HG03103 (cell line): ENCODE data around the gene MOXD1.

Experiments used
- ATAC-seq: cut with Tn5 transposase; IDR thresholded peaks from one replicate; pipeline ENCODE4 v1.9.1; 2021; ENCODE audit warnings: low read depth; ENCODE audit not compliant: unreplicated experiment

MOXD1 gene

DNA sequence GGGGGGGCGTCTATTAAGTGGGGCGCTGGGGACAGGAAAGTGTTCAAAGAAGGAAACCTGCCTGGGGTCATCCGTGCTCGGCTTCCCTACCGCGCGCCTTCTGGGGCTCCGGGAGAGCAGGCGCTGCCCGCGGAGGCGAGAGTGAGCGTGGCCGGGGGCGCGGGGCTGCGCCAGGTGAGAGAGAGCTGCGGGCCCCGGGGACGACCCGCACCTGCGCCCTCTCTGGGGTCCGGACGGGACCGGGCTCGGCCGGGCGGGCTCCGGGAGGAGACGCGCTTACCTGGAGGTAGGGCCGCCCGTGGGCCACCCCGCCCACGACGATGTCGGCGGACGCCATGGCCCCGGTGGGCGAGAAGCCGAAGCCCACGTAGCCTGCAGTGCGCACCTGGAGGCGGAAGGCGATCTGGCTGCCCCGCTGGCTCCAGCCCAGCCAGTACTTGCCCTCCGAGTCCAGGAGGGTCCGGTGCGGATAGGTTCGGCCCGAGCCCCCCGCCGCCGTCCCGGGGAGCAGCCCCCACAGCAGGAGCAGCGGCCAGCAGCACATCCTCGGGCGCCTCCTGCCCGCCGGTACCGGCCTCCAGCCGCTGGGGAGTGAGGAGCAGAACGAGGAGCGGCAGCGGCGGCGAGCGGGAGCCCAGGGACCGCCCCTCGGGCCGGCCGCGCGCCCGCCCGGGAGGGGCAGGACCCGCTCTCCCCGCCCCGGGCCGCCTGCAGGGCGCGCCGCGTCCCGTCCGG, at the start of gene MOXD1:
Gene MOXD1 (minus strand): TSS at position 593 of the 735 bp plus-strand sequence. CDS start 49 bp downstream, at position 544.
- ATAC-seq = peak; percentile 30

DNA sequence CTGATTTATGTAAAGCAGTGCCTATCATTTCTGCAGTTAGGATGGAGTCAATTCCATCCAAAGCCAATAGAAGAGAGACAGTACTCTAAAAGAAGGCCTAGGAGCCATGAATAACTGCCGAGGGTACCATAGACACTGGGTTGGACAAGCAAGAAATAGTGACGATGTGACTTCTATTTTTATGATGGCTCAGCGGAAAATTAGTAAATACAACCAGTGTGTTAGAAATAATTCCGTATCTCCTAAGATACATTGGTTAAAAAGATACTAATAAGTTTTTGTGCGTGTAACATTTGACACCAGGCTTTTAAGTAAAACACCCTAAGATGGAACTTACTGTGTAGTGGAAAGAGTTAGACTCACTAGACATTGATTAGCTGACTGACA, 45.6 kb upstream of the MOXD1 start:
- ATAC-seq = no peak

DNA sequence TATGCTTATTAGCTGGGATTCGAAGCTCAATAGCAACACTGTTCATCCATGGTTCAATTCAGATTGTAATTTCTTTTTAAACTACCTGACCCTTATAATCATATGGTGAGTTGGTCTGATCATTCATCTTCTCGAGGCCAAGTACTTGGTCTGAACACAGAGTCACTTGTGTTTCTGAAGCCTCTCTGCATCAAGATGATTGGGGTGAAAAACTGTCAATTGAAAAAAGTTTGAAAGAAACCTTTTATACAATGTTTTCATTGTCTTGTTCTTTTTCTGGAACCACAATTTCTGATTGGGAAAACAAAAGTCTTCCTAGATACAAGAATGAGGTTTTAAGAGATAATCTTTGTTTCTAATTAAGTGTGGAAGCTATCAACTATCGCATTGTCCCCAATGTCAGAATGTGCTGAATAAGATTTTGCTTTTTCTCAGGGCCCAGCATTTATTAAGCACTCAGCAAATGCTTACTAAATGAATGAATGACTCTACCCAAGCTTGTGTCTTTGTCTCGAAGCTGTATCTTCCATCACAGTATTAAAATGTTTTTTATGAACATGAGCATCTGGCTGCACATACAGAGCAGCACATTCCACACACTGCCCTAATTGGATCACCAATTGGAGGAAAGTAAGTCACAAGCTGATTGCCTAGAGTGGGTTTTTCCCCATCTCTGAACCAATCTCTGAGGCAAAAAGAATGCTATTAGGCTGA, 45.0 kb upstream of the MOXD1 start:
- ATAC-seq = no peak

DNA sequence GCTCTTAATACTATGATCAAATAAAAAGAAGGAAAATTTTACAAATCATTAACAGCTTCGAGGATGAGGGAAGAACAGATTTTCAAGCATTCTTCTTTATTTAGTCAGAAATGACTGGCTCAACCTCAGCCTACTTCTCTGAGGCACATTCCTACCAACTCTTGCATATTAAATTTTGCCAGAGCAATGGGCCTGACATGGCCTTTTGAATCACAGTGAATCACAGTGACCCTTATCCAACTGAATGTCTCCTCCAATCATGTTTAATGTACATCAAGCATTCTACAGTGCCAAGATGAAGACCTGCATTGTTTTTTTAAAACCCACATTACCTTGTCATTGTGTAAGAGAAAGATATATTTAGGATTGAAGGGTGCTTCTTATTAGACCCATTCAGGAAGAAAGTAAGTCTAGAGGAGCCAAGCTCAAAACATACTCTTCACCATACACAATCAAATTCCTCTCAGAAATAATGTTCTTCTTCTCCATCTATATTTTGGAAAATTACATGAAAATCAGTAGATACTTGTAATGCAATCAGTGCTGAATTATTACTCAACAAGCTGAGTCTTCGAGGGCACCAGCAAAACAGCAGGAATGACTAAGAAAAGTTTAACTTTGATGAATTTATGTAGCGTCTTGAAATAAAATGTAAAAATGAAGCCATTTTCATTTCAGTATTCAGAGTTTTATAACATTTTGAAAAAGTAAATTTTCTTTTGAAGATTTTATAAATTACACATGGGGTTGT, 44.1 kb upstream of the MOXD1 start:
- ATAC-seq = no peak

DNA sequence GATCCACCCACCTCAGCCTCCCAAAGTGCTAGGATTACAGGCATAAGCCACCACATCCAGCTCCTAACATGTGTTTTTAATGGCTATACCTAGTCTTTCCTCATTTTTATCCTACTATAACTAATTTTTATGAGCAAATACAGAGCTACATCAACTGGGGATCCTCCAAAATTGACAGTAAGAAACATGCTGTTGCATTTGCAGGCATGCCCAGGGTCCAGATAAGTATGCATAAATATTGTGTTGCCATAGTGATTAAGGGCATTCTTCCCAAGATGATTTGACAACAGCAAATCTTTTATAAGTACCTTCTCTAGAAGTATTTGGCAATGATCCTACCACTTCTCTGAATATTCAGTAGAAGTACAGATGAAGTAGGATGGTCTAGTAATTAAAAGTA, 41.9 kb upstream of the MOXD1 start:
- no peak for ATAC-seq

DNA sequence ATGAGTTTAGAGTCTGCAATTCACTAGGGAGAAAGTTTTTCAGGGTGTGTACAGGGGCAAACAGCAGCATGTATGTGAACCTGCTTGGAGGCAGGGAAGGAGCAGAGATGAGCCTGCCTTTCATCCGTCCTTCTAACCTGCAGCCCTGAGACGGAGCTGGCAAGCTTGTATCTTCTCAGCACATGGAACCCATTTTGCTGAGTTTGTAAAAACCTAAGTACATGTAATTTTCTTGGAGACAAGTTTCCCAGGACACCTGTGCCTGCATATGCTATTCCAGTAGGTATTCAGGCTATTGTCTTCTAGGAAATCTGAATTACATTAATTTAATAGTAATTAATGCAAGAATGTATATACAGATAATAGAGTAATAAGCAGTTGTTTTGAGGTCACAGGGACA, 28.8 kb upstream of the MOXD1 start:
- no peak for ATAC-seq

DNA sequence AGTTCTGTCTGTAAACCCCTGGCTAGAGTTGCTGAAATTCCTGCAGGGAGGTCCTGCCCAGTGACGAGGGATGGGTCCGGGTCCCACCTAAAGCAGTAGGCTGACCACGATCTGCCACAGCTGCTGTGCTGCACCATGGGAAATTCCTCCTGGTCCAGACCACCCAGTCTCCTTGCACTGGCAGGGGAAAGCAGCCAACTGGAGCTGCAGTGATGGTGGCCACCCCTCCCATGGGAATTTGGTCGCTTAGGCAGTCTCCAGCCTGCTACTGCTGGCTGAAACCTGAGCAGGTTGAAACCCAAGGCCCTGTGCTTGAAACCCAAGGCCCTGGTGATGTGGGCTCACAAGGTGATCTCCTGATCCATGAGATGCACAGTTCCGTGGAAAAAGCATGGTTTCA, 23.9 kb upstream of the MOXD1 start:
- ATAC-seq = no peak

DNA sequence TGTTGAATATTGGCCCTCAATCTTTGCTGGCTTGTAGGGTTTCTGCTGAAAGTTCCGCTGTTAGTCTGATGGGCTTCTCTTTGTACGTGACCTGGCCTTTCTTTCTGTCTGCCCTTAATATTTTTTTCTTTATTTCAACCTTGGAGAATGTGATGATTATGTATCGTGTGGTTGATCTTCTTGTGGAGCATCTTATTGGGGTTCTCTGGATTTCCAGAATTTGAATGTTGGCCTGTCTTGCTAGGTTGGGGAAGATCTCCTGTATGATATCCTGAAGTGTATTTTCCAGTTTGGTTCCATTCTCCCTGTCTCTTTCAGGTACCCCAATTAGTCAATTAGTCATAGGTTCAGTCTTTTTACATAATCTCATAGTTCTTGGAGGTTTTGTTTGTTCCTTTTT, 22.6 kb upstream of the MOXD1 start:
- no peak for ATAC-seq

DNA sequence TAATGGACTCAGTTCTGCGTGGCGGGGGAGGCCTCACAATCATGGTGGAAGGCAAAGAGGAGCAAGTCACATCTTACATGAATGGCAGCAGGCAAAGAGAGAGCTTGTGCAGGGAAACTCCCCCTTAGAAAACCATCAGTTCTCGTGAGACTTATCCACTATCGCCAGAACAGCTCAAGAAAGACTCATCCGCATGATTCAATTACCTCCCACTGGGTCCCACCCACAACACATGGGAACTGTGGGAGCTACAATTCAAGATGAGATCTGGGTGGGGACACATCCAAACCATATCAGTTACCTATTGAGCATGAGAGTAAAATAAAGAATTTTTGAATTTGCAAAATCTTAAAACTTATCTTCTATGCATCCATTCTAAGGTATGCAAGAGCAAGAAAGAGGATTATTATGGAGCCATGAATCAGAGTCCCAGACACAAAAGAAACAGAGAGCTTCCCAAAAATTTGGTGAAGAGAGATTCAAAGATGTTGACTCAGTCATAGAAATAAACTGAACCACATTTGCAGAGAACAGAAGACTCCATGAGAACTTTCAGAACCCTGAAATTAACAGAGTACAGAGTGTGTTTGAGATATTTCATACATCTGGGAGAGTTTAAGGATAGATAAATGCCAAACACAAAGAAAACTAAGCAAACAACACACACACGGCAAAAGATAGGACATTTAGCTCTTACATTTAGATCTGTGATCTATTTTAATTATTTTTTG, 17.1 kb upstream of the MOXD1 start:
- ATAC-seq = no peak

DNA sequence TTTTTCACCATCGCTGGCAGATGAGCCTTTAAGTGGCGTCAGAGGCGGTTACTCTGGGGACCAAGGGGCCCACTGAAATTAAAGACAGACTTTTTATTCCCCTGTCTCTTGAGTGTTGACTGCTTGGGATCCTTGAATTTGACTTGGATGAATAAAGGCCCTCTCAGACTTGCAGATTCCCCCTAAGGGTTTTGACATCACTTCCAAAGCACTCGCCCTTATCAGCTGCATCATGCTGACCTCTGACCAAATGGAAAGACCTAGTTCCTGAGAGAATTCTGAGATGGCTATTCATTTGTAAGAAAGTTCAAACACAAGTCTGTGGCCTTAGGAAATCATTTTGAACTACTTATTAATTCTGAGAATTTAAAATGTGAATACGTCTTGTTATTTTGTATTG, 13.5 kb upstream of the MOXD1 start:
- ATAC-seq = no peak

DNA sequence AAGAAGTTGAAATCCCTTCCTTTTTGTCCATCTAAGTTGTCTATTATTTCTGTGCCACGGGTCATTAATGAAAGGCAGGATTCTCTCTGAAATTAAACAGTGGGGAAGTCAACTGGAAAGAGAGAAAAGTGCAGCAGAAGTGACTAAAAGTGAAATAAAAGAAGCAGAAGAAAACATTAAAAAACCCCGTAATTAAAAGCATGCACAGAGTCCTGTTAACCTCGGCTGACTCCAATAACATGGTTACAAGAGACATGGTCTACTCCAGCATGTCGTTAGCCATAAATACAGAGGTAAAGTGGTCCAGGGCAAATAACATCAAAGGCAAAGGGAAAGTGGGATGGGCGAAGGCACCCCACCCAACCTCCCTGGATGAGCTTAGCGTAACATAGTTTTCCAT, 13.0 kb upstream of the MOXD1 start:
- ATAC-seq = no peak

DNA sequence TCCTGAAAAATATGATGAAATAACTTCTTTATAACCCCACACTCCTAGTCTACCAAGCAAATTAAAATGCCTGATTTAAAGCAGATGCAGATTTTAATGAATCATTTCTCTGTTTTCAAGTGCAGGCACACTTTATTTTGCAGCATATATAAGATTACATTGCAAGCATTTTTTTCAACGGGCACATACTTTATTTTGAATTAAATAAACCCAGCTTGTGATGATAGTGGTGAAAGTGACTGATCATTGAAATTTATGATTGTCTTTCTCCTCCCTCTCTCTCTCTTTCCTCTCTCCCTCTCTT, 12.2 kb upstream of the MOXD1 start:
- no peak for ATAC-seq

DNA sequence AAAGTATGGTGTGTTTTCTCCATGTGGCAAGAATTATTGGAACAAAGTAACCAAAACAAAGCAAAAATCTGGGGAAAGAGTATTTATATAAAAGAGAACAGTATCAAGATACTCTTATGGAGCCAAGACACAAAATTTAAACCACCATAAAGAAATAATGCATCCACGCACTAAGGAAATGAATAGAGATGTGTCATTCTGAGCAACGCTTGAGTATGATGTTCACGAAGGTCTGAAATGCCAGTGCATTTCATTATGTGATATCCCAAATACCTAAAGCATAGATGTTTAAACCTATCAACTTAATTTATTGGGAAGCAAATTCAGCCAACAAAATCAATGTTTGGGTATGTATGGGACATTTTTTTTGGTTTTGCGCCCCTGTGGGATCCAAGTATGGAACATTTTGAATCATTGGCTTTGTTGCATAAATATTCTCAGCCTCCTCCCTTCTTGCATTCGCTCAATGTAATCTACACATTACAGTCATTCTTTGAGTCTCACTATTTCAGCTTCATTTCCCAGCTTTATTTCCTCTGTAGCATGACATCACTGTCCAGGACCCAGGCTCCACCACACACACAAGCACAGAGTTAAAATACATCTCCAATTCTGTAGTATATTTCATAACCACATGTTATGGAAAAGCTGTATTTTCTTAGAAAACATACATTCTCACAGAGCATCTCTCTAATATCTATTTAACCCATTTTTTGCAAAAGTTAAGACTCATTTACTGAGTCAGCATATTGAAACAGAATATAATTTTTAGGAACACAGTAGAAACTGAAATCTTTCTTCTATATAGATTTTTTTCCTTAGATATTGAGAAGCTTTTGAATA, 11.6 kb upstream of the MOXD1 start:
- no peak for ATAC-seq

DNA sequence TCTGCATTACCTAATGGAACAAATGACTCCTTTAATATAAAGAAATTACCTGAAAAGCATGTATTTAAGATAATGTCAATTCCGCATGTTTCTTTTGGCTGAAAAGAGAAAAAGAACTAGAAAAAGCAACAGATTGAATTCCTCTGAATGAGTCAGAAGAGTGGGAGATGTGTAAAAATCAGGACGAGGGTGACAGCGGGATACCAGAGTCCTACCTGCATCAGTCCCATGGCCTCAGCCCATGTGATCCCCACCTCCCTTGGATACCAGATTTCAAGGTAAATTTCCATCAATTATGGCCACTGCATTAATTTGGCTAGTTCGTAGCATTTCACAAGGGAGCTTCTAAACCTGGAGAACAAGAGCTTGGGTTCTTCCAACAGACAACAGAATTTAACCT, 10.0 kb upstream of the MOXD1 start:
- no peak for ATAC-seq

DNA sequence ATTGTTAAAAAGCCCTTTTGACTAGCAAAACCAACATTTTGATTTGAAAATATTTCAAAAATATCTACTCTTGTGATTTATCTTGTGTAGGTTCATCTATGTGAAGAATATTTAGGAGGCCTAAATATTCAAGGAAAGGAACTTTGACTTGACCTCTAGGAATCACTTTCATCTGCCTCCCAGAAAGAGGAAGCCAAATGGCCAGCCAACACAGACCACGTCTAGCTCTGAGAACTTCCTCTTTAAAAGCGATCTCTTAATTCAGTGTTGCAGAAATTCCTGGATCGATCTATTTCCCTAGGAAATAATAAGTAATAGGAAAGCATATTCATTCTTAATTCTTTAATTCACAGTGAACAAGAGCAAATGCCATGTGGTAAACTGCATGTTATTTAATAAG, 9.6 kb upstream of the MOXD1 start:
- ATAC-seq = no peak

DNA sequence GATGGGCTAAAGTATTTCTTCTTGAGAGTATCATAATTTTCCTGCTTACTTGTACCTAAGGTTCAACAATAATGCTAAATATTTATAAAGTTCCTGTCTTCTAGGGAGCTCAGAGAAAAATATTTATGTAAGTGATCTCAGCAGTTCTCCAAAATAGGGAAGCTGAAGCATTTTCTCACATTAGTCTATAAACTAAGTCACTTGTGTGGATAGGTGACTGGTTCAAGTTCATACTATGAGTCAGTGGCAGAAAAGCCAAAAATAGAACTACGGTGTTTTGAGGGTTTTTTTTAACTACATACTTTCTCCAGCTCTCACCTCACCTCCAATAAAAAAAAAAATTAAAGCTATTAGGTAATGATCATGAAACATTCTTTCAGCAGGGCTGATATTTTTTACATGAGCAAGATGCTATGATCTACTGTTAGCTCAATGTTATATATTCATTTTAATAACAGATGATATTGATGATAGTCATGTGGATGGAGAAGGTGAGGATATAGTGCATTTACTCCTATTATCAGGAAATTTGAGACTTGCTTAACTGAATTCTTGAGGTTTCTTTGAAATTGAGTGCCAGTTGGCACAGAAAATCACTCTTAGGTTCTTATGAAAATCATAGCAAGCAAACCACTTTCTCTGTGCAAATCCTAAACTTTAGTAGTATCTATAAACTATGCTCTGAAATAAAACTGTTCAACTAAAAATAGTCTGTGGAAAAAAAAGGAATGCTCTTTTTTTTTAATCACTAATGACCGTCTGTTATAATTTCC, 4.1 kb upstream of the MOXD1 start:
- peak; percentile 64 for ATAC-seq

DNA sequence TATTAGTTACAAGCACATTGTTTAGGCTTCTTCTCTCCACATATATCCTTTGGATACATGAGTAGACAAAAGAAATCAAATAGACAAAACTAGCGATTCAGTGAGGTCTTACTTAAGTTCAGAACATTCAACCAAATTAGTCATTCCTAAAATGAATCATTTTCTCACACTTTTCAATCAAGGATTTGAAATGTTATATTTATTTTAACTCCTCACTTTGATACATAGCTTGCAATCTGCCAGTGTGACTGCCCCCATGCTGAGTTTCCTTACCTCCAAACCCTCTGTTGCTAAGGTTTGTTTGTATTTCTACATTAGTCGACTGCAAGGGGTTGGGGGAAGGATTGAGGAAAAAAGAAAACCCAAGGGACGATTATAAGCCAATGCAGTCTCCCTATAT, 3.5 kb upstream of the MOXD1 start:
- ATAC-seq = peak; percentile 15

DNA sequence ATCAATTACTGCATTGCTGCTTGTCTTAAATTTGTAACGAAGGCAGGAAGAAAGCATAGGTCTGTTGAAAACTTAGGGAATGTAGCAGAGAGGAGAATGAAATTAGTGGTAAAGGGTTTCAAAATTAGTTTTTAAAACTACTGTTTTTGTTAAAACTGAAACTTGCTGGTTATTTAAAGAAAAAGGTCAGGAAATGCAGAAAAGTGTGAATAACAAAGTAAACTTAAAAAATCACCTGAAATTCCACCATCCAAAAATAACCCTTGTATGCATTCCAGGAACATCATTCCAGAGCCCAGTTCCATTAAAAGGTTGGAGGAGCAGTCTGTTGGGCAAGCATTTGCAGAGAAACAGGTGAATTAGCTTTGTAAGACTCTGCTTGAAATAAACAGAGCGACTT, 3.1 kb upstream of the MOXD1 start:
- no peak for ATAC-seq

DNA sequence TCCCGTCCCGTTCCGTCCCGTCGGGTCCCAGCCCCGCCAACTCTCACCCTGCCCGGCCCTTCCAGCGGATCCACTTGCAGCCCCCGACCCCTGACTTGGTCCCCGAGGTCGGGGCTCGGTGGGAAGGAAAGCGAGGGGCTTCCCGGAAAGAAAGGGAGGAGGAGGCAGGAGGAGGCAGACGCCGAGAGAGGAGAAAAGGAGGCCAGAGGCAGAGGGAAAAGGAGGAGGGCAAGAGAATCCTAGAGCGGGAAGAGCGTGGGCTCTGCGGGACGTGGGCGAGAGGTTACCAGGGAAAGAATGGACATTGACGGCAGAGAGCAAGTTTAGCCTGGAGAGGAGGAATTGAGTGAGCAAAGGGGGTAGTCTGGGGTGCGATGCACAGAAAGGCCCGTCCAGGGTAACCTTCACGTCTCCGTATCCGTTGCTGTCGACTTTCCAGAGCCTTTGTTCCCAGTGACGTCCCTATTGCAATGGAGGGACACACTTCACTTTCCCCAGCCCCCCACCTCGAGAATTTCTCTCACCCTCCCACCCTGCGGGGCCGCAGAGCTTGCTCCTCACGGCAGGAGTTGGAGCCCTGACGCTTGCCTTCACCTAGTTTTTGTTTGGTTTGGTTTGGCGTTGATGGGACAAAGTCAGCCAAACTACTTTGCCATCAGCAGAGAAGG, 477 bp upstream of the MOXD1 start:
- no peak for ATAC-seq
